Lung (tissue), 12 donors: ENCODE results near the gene PWWP2B. TPM values are rescaled to one million over a fixed set of nuclear protein-coding genes. Genes with fewer than 3 reads are reported as not detected.
A peak's percentile ranks its signal among the peaks of the same experiment; 100 is the strongest.

Experiments used
- ATAC-seq: fragments of 200-7000 bp; cut with Tn5 transposase; one replicate; pipeline ENCODE4 v1.9.1; 2020; ENCODE audit warnings: moderate number of reproducible peaks; ENCODE audit not compliant: insufficient read depth, low FRiP score
- DNase-seq, 3 donors: peaks; one replicate each; pipeline ENCODE4 v3.0.0-alpha.2; 2013 to 2017
- H3K27ac ChIP-seq, 2 donors: one replicate each; pipeline ENCODE4 v1.5.1; 2013; ENCODE audit warnings: mild to moderate bottlenecking in 2 of 2, moderate library complexity in 2 of 2, control low read depth in 1 of 2, inconsistent platforms in 1 of 2, low read depth in 1 of 2, low read length in 1 of 2
- H3K27me3 ChIP-seq, 3 donors: one replicate each; pipeline ENCODE4 v1.5.1; 2013; ENCODE audit warnings: low read length in 2 of 3; ENCODE audit not compliant: control insufficient read depth in 3 of 3, insufficient read depth in 3 of 3
- H3K36me3 ChIP-seq, 4 donors: one replicate each; pipeline ENCODE4 v1.5.1; 2013; ENCODE audit warnings: low read length in 4 of 4, mild to moderate bottlenecking in 1 of 4, moderate library complexity in 1 of 4; ENCODE audit not compliant: control insufficient read depth in 4 of 4, insufficient read depth in 4 of 4
- H3K4me1 ChIP-seq, 5 donors: one replicate each; pipeline ENCODE4 v1.5.1; 2013; ENCODE audit warnings: low read length in 5 of 5, mild to moderate bottlenecking in 2 of 5, moderate library complexity in 1 of 5; ENCODE audit not compliant: control insufficient read depth in 5 of 5, insufficient read depth in 5 of 5
- H3K4me3 ChIP-seq: one replicate; pipeline ENCODE4 v1.5.1; 2013; ENCODE audit warnings: mild to moderate bottlenecking, control low read depth, moderate library complexity
- H3K9ac ChIP-seq, 2 donors: one replicate each; pipeline ENCODE4 v1.5.1; 2013; ENCODE audit warnings: low read length in 2 of 2, control low read depth in 1 of 2; ENCODE audit not compliant: insufficient read depth in 1 of 2
- H3K9me3 ChIP-seq, 4 donors: one replicate each; pipeline ENCODE4 v1.5.1; 2013; ENCODE audit warnings: low read length in 3 of 4, mild to moderate bottlenecking in 1 of 4, moderate library complexity in 1 of 4; ENCODE audit not compliant: control insufficient read depth in 4 of 4, insufficient read depth in 3 of 4
- WGBS, 2 donors: extraction: QIAGEN DNeasy Blood & Tissue Kit; methylation state at CpG; one replicate each; pipeline ENCODE4 v1.1.7; 2013; 5-methylcytosine and 5-hydroxymethylcytosine counted together
- polyA plus RNA-seq, 2 donors: library from polyadenylated mRNA; stranded (reverse); fragments of 200-250 nt; gene quantifications; one replicate each; pipeline ENCODE4 v1.2.1, GENCODE V29; 2013
- total RNA-seq, 2 donors: library from RNA; depleted of rRNA in 1 of 2; stranded (reverse); fragments of >200 nt in 1 of 2; gene quantifications; one replicate each; pipeline ENCODE4 v1.2.1, GENCODE V29; 2014 to 2021
- TF ChIP-seq, protein P1 (sequence below): IDR thresholded peaks from 2 replicates; pipeline ENCODE4 v1.5.1; 2012; ENCODE audit warnings: mild to moderate bottlenecking; ENCODE audit errors: control extremely low read depth, extremely low read depth
- donor health status: control.
- donor health status: control.
- donor health status: Bipolar disorder and iron deficiency.
- donor health status: healthy.
- donor health status: DM: yes; HTN: yes; CAD: no.

Gene PWWP2B
- total and polyA plus RNA-seq, 4 donors = 20.1 to 33.4 (median 21.1) TPM

DNA sequence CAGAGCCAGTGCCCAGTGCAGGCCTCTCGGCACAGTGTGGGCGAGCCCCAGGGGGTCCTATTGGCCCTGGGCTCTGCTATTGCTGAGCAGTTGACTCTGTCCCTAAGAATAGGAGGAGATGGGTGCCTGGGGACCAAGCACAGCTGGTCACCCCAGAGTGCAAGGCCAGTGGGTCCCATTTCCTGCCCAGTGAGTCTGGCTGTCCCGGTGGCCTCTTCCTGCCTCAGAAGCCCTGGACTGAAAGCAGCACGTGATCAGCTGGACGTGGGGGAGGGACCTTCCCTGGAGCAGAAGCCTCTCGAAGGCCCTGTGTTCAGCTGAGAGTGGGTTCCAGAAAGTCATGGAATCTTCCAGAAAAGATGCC is 42.0 kb downstream of the PWWP2B start:
- Histone ChIP-seq H3K4me1 (peaks cover 0 to 17% (median 4%) of the 10 kb centered on the region in 5 donors), H3K27ac (no peak overlapping the region), H3K9me3 (no peaks in the 10 kb centered on the region), H3K4me3 (no peak overlapping the region), H3K36me3 (no peaks in the 10 kb centered on the region), H3K27me3 (no peaks in the 10 kb centered on the region), H3K9ac (no peak overlapping the region)
- WGBS, 2 donors = 56 to 79% methylated on average over 6 of the region's 6 CpGs
- peak in 1 of 3 donors; percentile 62 for DNase-seq
- ATAC-seq = no peak
- TF ChIP-seq, protein P1, sequence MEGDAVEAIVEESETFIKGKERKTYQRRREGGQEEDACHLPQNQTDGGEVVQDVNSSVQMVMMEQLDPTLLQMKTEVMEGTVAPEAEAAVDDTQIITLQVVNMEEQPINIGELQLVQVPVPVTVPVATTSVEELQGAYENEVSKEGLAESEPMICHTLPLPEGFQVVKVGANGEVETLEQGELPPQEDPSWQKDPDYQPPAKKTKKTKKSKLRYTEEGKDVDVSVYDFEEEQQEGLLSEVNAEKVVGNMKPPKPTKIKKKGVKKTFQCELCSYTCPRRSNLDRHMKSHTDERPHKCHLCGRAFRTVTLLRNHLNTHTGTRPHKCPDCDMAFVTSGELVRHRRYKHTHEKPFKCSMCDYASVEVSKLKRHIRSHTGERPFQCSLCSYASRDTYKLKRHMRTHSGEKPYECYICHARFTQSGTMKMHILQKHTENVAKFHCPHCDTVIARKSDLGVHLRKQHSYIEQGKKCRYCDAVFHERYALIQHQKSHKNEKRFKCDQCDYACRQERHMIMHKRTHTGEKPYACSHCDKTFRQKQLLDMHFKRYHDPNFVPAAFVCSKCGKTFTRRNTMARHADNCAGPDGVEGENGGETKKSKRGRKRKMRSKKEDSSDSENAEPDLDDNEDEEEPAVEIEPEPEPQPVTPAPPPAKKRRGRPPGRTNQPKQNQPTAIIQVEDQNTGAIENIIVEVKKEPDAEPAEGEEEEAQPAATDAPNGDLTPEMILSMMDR = no peak

DNA sequence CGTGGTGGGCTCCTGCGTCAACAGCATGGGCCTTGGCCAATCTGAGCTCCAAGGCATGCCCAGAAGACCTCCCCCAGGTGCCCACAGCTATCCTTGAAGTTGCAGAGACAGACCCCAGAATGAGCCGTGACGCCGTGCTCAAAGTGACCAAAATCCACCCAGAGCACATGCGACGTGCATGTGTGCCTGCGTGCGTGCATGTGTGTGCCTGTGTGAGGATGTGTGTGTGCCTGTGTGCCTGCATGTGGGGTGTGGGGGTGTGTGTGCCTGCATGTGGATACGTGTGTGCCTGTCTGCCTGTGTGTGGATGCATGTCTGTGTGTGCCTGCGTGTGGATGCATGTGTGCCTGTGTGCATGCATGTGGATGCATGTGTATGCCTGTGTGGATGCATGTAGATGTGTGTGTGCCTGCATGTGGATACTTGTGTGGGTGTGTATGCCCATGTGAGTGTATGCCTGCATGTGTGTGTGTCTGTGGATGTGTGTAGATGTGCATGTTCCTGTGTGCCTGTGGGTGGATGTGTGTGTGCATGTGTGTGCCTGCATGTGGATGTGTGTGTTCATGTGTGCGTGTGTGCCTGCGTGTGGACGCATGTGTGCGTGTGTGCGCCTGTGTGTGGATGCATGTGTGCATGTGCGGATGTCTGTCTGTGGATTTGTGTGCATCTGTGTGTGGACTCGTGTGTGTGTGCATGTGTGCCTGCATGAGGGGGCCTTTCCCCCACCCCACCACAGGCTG is 42.6 kb downstream of the PWWP2B start:
- Histone ChIP-seq H3K27ac (no peak overlapping the region), H3K36me3 (no peaks in the 10 kb centered on the region), H3K9me3 (no peaks in the 10 kb centered on the region), H3K4me1 (peaks cover 0 to 20% (median 5%) of the 10 kb centered on the region in 5 donors), H3K27me3 (no peaks in the 10 kb centered on the region), H3K4me3 (no peak overlapping the region), H3K9ac (no peak overlapping the region)
- DNase-seq (no peak), ATAC-seq (no peak)
- 97 to 98% methylated on average over 18 of the region's 18 CpGs for WGBS, 2 donors
- TF ChIP-seq, protein P1 = no peak

DNA sequence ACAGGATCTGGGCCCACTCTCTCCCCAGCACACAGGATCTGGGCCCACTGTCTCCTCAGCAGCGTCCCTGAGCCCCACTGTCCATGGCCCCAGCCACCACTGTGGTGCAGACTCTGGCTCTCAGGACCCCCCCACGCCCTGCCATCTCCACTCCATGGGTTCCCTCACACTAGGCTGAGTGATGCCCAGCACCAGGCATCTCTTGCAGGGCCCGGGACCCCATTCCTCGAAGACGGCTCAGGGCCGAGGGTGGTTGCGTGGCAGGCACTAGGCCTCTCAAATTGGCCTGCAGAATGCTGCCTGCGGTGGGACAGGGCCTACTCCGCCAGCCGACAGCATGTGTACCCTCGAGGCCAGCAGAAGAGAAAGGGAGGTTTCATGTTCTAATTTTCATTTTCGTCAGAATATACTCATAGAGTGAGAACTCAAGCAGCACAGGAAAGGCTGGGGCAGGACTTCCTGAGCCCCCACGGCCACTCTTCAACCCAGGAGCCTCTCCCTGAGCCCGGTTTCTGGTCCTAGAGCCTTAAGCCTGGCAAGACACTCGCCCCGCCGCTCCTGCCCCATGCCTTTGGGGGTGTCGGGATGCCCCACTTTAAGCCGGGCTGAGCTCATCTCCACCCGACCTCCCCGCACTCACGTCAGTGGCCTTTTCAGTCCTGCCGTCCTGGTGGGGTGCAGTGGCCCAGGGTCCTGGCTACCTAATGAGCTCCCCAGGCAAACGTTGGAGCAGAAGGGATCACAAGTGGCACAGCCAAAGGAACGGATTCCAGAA is 44.0 kb downstream of the PWWP2B start:
- ATAC-seq = no peak
- DNase-seq = no peak
- peaks cover 0 to 21% (median 5%) of the 10 kb centered on the region in 5 donors for H3K4me1 ChIP-seq
- no peaks in the 10 kb centered on the region for H3K27me3 ChIP-seq
- WGBS, 2 donors = 86 to 89% methylated on average over 25 of the region's 25 CpGs
- H3K4me3 ChIP-seq = no peak overlapping the region
- no peak overlapping the region for H3K9ac ChIP-seq
- H3K9me3 ChIP-seq = no peaks in the 10 kb centered on the region
- TF ChIP-seq, protein P1 = no peak
- no peak overlapping the region for H3K27ac ChIP-seq
- no peaks in the 10 kb centered on the region for H3K36me3 ChIP-seq
